HepG2 (cell line): ENCODE data around the gene BCL7A. TPM values are rescaled to one million over a fixed set of nuclear protein-coding genes. Genes with fewer than 3 reads are reported as not detected.
A peak's percentile ranks its signal among the peaks of the same experiment; 100 is the strongest.

Source experiments
- BHLHE40 ChIP-seq: IDR thresholded peaks from 2 replicates; pipeline ENCODE4 v1.6.1; 2011; ENCODE audit warnings: low read length, improper control_type of control experiment
- CAMTA2 ChIP-seq: sonication (generic); formaldehyde crosslinking; IDR thresholded peaks from 2 replicates; pipeline ENCODE4 v1.4.0; 2020; ENCODE audit warnings: mild to moderate bottlenecking, missing genetic modification reagents, borderline replicate concordance
- CBFB ChIP-seq: sonication (generic); formaldehyde crosslinking; IDR thresholded peaks from 2 replicates; pipeline ENCODE4 v1.4.0; 2020; ENCODE audit warnings: missing genetic modification reagents
- FOXK2 ChIP-seq: fragments of 450-650 bp; IDR thresholded peaks from 2 replicates; pipeline ENCODE4 v1.6.1; 2016
- MXD4 ChIP-seq: IDR thresholded peaks from 2 replicates; pipeline ENCODE4 v1.6.1; 2016; ENCODE audit warnings: mild to moderate bottlenecking, missing biosample characterization, missing genetic modification reagents
- NR3C1 ChIP-seq: sonication (generic); formaldehyde crosslinking; IDR thresholded peaks from 2 replicates; pipeline ENCODE4 v1.4.0; 2020; ENCODE audit warnings: missing genetic modification reagents
- RAD51 ChIP-seq: fragments of 450-650 bp; IDR thresholded peaks from 2 replicates; pipeline ENCODE4 v1.6.1; 2016; ENCODE audit warnings: borderline replicate concordance
- SALL2 ChIP-seq: sonication (generic); formaldehyde crosslinking; IDR thresholded peaks from 2 replicates; pipeline ENCODE4 v1.8.1; 2023; ENCODE audit warnings: mild to moderate bottlenecking, missing genetic modification reagents, inconsistent platforms
- SIN3B ChIP-seq: fragments of 150-350 bp; IDR thresholded peaks from 2 replicates; pipeline ENCODE4 v1.6.1; 2014; ENCODE audit warnings: low read length
- XBP1 ChIP-seq: sonication (generic); formaldehyde crosslinking; IDR thresholded peaks from 2 replicates; pipeline ENCODE4 v1.5.0; 2020; ENCODE audit warnings: missing genetic modification reagents
- ZBTB1 ChIP-seq: sonication (generic); formaldehyde crosslinking; IDR thresholded peaks from 2 replicates; pipeline ENCODE4 v1.4.0; 2020; ENCODE audit warnings: missing genetic modification reagents, borderline replicate concordance
- ZFP36L2 ChIP-seq: sonication (generic); formaldehyde crosslinking; IDR thresholded peaks from 2 replicates; pipeline ENCODE4 v1.4.0; 2020; ENCODE audit warnings: missing genetic modification reagents
- ZNF598 ChIP-seq: sonication (generic); formaldehyde crosslinking; IDR thresholded peaks from 2 replicates; pipeline ENCODE4 v1.5.1; 2020; ENCODE audit warnings: mild to moderate bottlenecking, missing genetic modification reagents, borderline replicate concordance
- ZSCAN25 ChIP-seq: sonication (generic); formaldehyde crosslinking; IDR thresholded peaks from 2 replicates; pipeline ENCODE4 v1.8.0; 2022; ENCODE audit warnings: mild to moderate bottlenecking, missing genetic modification reagents
- ZSCAN31 ChIP-seq: sonication (generic); formaldehyde crosslinking; IDR thresholded peaks from 2 replicates; pipeline ENCODE4 v1.5.0; 2020; ENCODE audit warnings: low read depth, mild to moderate bottlenecking, missing genetic modification reagents
- ZZZ3 ChIP-seq: sonication (generic); formaldehyde crosslinking; IDR thresholded peaks from 2 replicates; pipeline ENCODE4 v1.4.0; 2020; ENCODE audit warnings: missing genetic modification reagents, mild to moderate bottlenecking, borderline replicate concordance
- polyA plus RNA-seq, 8 experiments: library from polyadenylated mRNA; depleted of rRNA in 3 of 8; stranded (reverse) in 7 of 8; unstranded in 1 of 8; fragments of >200 nt; fragmentation: Illumina TruSeq in 4 of 8; extraction: Trizol in 4 of 8; gene quantifications; 2 replicates each; pipeline versions ENCODE4 v1.2.1 to v1.2.3, GENCODE V29; 2011 to 2016; ENCODE audit warnings: low read depth in 4 of 8, missing spikeins in 1 of 8, mixed read lengths in 1 of 8; ENCODE audit not compliant: insufficient read depth in 1 of 8
- total RNA-seq, 5 experiments: library from RNA; depleted of rRNA; stranded (reverse); fragments of >200 nt; fragmentation: Illumina TruSeq; extraction: Trizol; gene quantifications; 2 replicates each; pipeline ENCODE4 v1.2.3, GENCODE V29; 2016; ENCODE audit warnings: low read depth in 1 of 5
- TF ChIP-seq, protein P1 (sequence below): IDR thresholded peaks from 2 replicates; pipeline ENCODE4 v1.6.1; 2018; ENCODE audit warnings: missing genetic modification reagents
- TF ChIP-seq, protein P2 (sequence below): sonication (generic); formaldehyde crosslinking; IDR thresholded peaks from 2 replicates; pipeline ENCODE4 v1.5.0; 2020; ENCODE audit warnings: missing genetic modification reagents, mild to moderate bottlenecking, borderline replicate concordance
- TF ChIP-seq, protein P3 (sequence below): sonication (generic); formaldehyde crosslinking; IDR thresholded peaks from 2 replicates; pipeline ENCODE4 v1.5.0; 2020; ENCODE audit warnings: missing genetic modification reagents
- TF ChIP-seq, protein P4 (sequence below), 2 experiments: sonication (generic) in 1 of 2; formaldehyde crosslinking in 1 of 2; IDR thresholded peaks; 2 replicates each; pipeline versions ENCODE4 v1.4.0 to v1.6.1; 2018 to 2020; ENCODE audit warnings: missing genetic modification reagents in 2 of 2, borderline replicate concordance in 1 of 2, low read depth in 1 of 2, mild to moderate bottlenecking in 1 of 2, missing biosample characterization in 1 of 2

The BCL7A gene
- total and polyA plus RNA-seq, 2 of the 13 experiments (the other 11 are each of a cell fraction or from before 2014, with no cell fraction given): 4.1 to 6.2 TPM

DNA sequence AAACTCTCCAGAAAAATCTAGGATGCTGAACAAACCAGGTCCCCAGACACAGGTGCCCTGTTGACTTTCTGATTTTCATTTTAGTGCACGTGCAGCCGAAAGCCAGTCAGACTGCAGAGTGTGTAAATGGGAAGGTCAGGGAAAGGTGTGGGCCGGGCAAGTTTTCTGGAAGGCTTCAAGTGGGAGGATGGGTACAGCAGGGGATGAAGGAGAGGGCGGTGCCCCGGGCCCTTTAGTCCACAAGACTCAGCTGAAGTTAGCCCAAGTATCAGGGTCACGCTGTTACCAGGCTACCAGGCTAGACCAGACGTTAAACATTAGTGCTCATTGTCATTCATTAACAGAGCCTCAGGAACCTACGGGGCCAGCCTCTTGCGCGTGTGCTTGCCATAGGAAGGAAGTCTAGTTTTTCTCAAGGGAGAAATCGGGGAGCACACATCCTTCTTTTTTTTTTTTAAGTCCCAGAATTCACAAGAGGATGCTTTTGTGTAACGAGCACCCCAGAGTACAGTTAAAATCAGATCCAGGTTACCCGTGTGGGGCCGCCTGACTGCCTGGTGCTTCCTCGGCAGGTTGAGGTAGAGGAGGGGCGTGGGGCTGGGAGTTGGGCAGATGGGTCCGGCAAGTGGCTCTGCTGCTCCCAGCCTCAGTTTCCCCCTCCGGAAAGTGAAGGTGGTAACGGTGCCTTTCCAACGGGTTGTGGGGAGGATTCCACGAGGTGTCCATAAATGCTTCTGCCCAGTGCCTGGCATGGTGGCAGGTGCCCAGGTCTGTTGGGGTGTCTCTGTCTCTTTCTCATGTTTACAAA lies 19.1 kb downstream of the BCL7A start (continued):
- TF ChIP-seq, protein P1, sequence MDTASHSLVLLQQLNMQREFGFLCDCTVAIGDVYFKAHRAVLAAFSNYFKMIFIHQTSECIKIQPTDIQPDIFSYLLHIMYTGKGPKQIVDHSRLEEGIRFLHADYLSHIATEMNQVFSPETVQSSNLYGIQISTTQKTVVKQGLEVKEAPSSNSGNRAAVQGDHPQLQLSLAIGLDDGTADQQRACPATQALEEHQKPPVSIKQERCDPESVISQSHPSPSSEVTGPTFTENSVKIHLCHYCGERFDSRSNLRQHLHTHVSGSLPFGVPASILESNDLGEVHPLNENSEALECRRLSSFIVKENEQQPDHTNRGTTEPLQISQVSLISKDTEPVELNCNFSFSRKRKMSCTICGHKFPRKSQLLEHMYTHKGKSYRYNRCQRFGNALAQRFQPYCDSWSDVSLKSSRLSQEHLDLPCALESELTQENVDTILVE (CRISPR knock-in tag): no peak
- TF ChIP-seq CBFB (CRISPR knock-in tag) (no peak), RAD51 (no peak), ZBTB1 (CRISPR knock-in tag) (no peak), SIN3B (no peak), ZSCAN25 (no peak), XBP1 (no peak), ZNF598 (CRISPR knock-in tag) (no peak), ZFP36L2 (no peak), SALL2 (CRISPR knock-in tag) (no peak), ZSCAN31 (no peak), ZZZ3 (CRISPR knock-in tag) (no peak), CAMTA2 (CRISPR knock-in tag) (no peak), NR3C1 (no peak), FOXK2 (no peak), MXD4 (CRISPR knock-in tag) (no peak), BHLHE40 (peak; percentile 75)
- TF ChIP-seq, protein P2, sequence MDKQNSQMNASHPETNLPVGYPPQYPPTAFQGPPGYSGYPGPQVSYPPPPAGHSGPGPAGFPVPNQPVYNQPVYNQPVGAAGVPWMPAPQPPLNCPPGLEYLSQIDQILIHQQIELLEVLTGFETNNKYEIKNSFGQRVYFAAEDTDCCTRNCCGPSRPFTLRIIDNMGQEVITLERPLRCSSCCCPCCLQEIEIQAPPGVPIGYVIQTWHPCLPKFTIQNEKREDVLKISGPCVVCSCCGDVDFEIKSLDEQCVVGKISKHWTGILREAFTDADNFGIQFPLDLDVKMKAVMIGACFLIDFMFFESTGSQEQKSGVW (CRISPR knock-in tag): no peak
- TF ChIP-seq, protein P3, sequence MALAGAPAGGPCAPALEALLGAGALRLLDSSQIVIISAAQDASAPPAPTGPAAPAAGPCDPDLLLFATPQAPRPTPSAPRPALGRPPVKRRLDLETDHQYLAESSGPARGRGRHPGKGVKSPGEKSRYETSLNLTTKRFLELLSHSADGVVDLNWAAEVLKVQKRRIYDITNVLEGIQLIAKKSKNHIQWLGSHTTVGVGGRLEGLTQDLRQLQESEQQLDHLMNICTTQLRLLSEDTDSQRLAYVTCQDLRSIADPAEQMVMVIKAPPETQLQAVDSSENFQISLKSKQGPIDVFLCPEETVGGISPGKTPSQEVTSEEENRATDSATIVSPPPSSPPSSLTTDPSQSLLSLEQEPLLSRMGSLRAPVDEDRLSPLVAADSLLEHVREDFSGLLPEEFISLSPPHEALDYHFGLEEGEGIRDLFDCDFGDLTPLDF: no peak
- TF ChIP-seq, protein P4, sequence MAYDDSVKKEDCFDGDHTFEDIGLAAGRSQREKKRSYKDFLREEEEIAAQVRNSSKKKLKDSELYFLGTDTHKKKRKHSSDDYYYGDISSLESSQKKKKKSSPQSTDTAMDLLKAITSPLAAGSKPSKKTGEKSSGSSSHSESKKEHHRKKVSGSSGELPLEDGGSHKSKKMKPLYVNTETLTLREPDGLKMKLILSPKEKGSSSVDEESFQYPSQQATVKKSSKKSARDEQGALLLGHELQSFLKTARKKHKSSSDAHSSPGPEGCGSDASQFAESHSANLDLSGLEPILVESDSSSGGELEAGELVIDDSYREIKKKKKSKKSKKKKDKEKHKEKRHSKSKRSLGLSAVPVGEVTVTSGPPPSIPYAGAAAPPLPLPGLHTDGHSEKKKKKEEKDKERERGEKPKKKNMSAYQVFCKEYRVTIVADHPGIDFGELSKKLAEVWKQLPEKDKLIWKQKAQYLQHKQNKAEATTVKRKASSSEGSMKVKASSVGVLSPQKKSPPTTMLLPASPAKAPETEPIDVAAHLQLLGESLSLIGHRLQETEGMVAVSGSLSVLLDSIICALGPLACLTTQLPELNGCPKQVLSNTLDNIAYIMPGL (CRISPR knock-in tag; IDR thresholded peaks at IDR 0.05; ENCODE audit: borderline replicate concordance in 1 of 2, low read depth in 1 of 2): no peak
